Transverse colon (tissue), 4 donors: Measurements from ENCODE around the gene MAGEA9. TPM values are rescaled to one million over a fixed set of nuclear protein-coding genes. Genes with fewer than 3 reads are reported as not detected.
"Not testable (repeated sequence)": the region's sequence is repeated elsewhere in the genome, so short reads cannot be mapped to it uniquely, and the experiment has no call there.

Experiments used
- DNase-seq: peaks from one replicate; pipeline ENCODE4 v3.0.0-alpha.2; 2019
- H3K27ac ChIP-seq, 4 donors: fragments of 200-600 bp; sonication (generic); 2 replicates each; pipeline ENCODE4 v1.5.1; 2016 to 2018; ENCODE audit warnings: inconsistent platforms in 4 of 4
- H3K27me3 ChIP-seq: fragments of 200-600 bp; sonication (generic); 2 replicates; pipeline ENCODE4 v1.5.1; 2017; ENCODE audit warnings: inconsistent platforms
- H3K36me3 ChIP-seq, 4 donors: fragments of 200-600 bp; sonication (generic); 2 replicates each; pipeline ENCODE4 v1.5.1; 2017 to 2019; ENCODE audit warnings: inconsistent platforms in 4 of 4
- H3K4me1 ChIP-seq, 4 donors: fragments of 200-600 bp; sonication (generic); 2 replicates each; pipeline ENCODE4 v1.5.1; 2017 to 2020; ENCODE audit warnings: inconsistent platforms in 4 of 4
- H3K4me3 ChIP-seq, 4 donors: fragments of 200-600 bp; sonication (generic); 1 replicate in 1 of 4; 2 replicates in 3 of 4; pipeline versions ENCODE4 v1.5.1 to v1.6.1; 2017 to 2019; ENCODE audit warnings: inconsistent platforms in 4 of 4
- H3K9me3 ChIP-seq, 2 donors: fragments of 200-600 bp; sonication (generic); 2 replicates each; pipeline ENCODE4 v1.5.1; 2017 to 2019; ENCODE audit warnings: inconsistent platforms in 2 of 2
- EP300 ChIP-seq: sonication (generic); formaldehyde crosslinking; IDR thresholded peaks from one replicate; pipeline ENCODE4 v1.6.1; 2017; ENCODE audit warnings: antibody characterized with exemption, low read depth
- POLR2A ChIP-seq: fragments of 450-650 bp; IDR thresholded peaks from one replicate; pipeline ENCODE4 v1.6.1; 2016; ENCODE audit warnings: antibody characterized with exemption, mild to moderate bottlenecking, moderate library complexity
- POLR2AphosphoS5 ChIP-seq, 3 donors: sonication (generic); formaldehyde crosslinking; IDR thresholded peaks; one replicate each; pipeline ENCODE4 v1.6.1; 2016; ENCODE audit warnings: antibody characterized with exemption in 3 of 3
- whole genome bisulfite sequencing, 2 donors: methylation state at CpG; one replicate each; pipeline ENCODE4 v1.1.5; 2018; ENCODE audit warnings: low coverage in 1 of 2; 5-methylcytosine and 5-hydroxymethylcytosine counted together
- in situ Hi-C, 4 donors: fragments of 200-750 bp; cut with MboI; loops; one replicate each; pipeline versions ENCODE4 v1.15.0 to v1.15.1; 2017; ENCODE audit warnings: low sequenced_read_pairs in 3 of 4, low pct_ligation_motif_present in 1 of 4, low pct_unique_long_range_greater_than_20kb in 1 of 4
- intact Hi-C: fragments of 100-400 bp; cut with DNase I; formaldehyde crosslinking; loops from one replicate; pipeline ENCODE4 v1.15.1; 2023; ENCODE audit warnings: low total_unique reads
- total RNA-seq, 4 donors: library from RNA; depleted of rRNA; stranded (reverse); fragments of >200 nt; gene quantifications; one replicate each; pipeline ENCODE4 v1.1.0, GENCODE V29; 2016
- TF ChIP-seq, protein P1 (sequence below), 5 experiments: fragments of 200-600 bp in 3 of 5; fragments of 450-650 bp in 2 of 5; sonication (generic) in 3 of 5; IDR thresholded peaks; 1 replicate in 2 of 5; 2 replicates in 3 of 5; pipeline ENCODE4 v1.5.1; 2016 to 2017; ENCODE audit warnings: antibody characterized with exemption in 5 of 5, inconsistent platforms in 3 of 5, mild to moderate bottlenecking in 2 of 5, moderate library complexity in 1 of 5

The MAGEA9 gene
- total RNA-seq, 4 donors from 2014 or later = not detected

DNA sequence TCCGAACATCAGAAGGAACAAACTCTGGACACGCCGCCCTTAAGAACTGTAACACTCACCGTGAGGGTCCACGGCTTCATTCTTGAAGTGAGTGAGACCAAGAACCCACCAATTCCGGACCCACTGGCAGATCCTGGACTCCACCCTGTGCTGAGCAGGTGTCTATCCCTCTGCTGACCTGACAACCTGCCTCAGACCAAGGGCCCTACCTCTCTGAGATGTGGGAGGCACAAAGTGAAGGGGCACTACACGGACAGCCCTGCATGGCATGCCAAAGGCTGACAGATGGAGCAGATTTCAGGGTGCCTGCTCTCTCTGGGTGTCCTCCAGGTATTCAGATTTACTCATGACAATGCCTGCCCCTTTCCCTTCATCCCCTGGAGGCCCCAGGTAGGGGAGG is 21.9 kb upstream of the MAGEA9 start:
- Histone ChIP-seq H3K4me1 (no peaks in the 10 kb centered on the region), H3K36me3 (no peaks in the 10 kb centered on the region), H3K4me3 (no peak overlapping the region), H3K27ac (no peak overlapping the region), H3K9me3 (no peaks in the 10 kb centered on the region), H3K27me3 (no peaks in the 10 kb centered on the region)
- no peak for TF ChIP-seq POLR2AphosphoS5 (IDR thresholded peaks at IDR 0.05)
- intact Hi-C loops (no loop called here), in situ Hi-C loops (no loop called here)
- no peak for DNase-seq
- 83% methylated on average over 7 of the region's 7 CpGs; no CpG with 5 or more reads in 1 of the 2 donors for WGBS, 2 donors

GRCh38 chrX:149760965-149761364 is 20.8 kb upstream of the MAGEA9 start:
- no peak overlapping the region for H3K27ac ChIP-seq
- H3K4me3 ChIP-seq = no peak overlapping the region
- no peaks in the 10 kb centered on the region for H3K36me3 ChIP-seq
- no peak for DNase-seq
- no peaks in the 10 kb centered on the region for H3K4me1 ChIP-seq
- TF ChIP-seq POLR2AphosphoS5 (IDR thresholded peaks at IDR 0.05) = no peak
- no peaks in the 10 kb centered on the region for H3K9me3 ChIP-seq
- in situ Hi-C loops = no loop called here
- no peaks in the 10 kb centered on the region for H3K27me3 ChIP-seq
- intact Hi-C loops = no loop called here
- WGBS, 2 donors = 85% methylated on average over 3 of the region's 3 CpGs; no CpG with 5 or more reads in 1 of the 2 donors

GRCh38 chrX:149761858-149762674 is 19.7 kb upstream of the MAGEA9 start:
- H3K9me3 ChIP-seq, H3K4me1 ChIP-seq, DNase-seq, H3K27ac ChIP-seq, H3K36me3 ChIP-seq, H3K27me3 ChIP-seq, H3K4me3 ChIP-seq, intact Hi-C loops, in situ Hi-C loops: not testable (repeated sequence)
- 83% methylated on average over 19 of the region's 22 CpGs; no CpG with 5 or more reads in 1 of the 2 donors for WGBS, 2 donors

GRCh38 chrX:149762696-149763614 is 18.8 kb upstream of the MAGEA9 start:
- no peaks in the 10 kb centered on the region for H3K36me3 ChIP-seq
- DNase-seq = no peak
- no peaks in the 10 kb centered on the region for H3K9me3 ChIP-seq
- in situ Hi-C loops = no loop called here
- no peak overlapping the region for H3K4me3 ChIP-seq
- no peak overlapping the region for H3K27ac ChIP-seq
- intact Hi-C loops = no loop called here
- TF ChIP-seq EP300 (no peak), POLR2AphosphoS5 (IDR thresholded peaks at IDR 0.05) (no peak), POLR2A (no peak)
- TF ChIP-seq, protein P1, sequence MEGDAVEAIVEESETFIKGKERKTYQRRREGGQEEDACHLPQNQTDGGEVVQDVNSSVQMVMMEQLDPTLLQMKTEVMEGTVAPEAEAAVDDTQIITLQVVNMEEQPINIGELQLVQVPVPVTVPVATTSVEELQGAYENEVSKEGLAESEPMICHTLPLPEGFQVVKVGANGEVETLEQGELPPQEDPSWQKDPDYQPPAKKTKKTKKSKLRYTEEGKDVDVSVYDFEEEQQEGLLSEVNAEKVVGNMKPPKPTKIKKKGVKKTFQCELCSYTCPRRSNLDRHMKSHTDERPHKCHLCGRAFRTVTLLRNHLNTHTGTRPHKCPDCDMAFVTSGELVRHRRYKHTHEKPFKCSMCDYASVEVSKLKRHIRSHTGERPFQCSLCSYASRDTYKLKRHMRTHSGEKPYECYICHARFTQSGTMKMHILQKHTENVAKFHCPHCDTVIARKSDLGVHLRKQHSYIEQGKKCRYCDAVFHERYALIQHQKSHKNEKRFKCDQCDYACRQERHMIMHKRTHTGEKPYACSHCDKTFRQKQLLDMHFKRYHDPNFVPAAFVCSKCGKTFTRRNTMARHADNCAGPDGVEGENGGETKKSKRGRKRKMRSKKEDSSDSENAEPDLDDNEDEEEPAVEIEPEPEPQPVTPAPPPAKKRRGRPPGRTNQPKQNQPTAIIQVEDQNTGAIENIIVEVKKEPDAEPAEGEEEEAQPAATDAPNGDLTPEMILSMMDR (IDR thresholded peaks at IDR 0.05) = no peak
- no peaks in the 10 kb centered on the region for H3K4me1 ChIP-seq
- H3K27me3 ChIP-seq = no peaks in the 10 kb centered on the region
- WGBS, 2 donors = 66% methylated on average over 11 of the region's 11 CpGs; no CpG with 5 or more reads in 1 of the 2 donors

DNA sequence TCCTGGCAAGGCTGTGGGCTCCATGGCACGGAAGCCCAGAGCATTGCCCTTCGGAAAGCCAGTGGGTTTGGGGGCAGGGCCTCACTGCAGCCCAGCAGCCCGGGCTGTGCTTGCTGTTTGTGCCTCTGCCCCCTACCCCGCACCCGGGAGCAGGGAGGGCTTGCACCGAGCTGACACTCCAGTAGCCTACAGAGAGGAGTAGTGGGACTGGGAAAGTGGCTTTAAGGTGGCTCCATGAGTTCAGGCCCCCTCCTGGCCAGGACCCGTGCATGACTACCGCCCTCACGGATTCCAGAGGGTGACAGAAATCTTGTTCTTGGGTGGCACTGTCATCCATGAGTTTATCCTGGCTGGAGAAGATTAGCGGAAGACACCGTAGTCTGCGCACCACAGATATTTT is 11.4 kb upstream of the MAGEA9 start:
- DNase-seq, intact Hi-C loops, in situ Hi-C loops, H3K27ac ChIP-seq, H3K4me3 ChIP-seq, H3K27me3 ChIP-seq, H3K9me3 ChIP-seq, H3K4me1 ChIP-seq, H3K36me3 ChIP-seq: not testable (repeated sequence)
- no CpG with 5 or more reads among the region's 12 CpGs for WGBS, 2 donors

GRCh38 chrX:149773026-149773425 is 8.7 kb upstream of the MAGEA9 start:
- H3K4me1 ChIP-seq, H3K4me3 ChIP-seq, in situ Hi-C loops, H3K27ac ChIP-seq, DNase-seq, H3K36me3 ChIP-seq, H3K9me3 ChIP-seq, H3K27me3 ChIP-seq, intact Hi-C loops: not testable (repeated sequence)
- WGBS, 2 donors = no CpG with 5 or more reads among the region's 9 CpGs

GRCh38 chrX:149773768-149774167 is 8.0 kb upstream of the MAGEA9 start, which contains the start of gene HSFX1:
Gene HSFX1, plus strand, starts transcription at chrX:149774068. Its CDS starts 614 bp downstream, at chrX:149774682.
- H3K4me3 ChIP-seq, H3K4me1 ChIP-seq, intact Hi-C loops, H3K27ac ChIP-seq, in situ Hi-C loops, H3K36me3 ChIP-seq, H3K27me3 ChIP-seq, DNase-seq, H3K9me3 ChIP-seq: not testable (repeated sequence)
- WGBS, 2 donors = no CpG with 5 or more reads among the region's 17 CpGs

DNA sequence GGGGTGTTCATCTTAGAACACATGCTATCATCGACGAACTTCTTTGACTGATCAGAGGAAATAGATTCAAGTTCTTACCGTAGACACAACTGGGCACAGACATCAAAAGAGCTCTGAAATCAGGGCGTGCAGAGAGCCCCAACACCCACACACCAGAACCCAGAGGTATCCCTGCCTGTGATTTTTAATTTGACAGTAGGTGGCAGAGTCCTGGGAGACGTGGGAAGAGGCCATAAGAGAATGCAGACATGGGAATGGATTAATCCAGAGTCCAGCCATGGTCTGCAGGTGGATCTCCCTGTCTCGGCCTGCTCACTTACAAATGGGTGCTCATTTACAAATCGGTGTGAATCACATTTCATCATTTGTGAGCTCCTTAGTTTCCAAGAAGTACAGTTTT is 3.7 kb upstream of the MAGEA9 start:
- H3K4me1 ChIP-seq, DNase-seq, intact Hi-C loops, in situ Hi-C loops, H3K27ac ChIP-seq, H3K27me3 ChIP-seq, H3K9me3 ChIP-seq, H3K4me3 ChIP-seq, H3K36me3 ChIP-seq: not testable (repeated sequence)
- WGBS, 2 donors = no CpG with 5 or more reads among the region's 7 CpGs

GRCh38 chrX:149795531-149795930 is 13.8 kb downstream of the MAGEA9 start:
- in situ Hi-C loops, H3K4me1 ChIP-seq, intact Hi-C loops, H3K27ac ChIP-seq, H3K4me3 ChIP-seq, H3K27me3 ChIP-seq, H3K36me3 ChIP-seq, DNase-seq, H3K9me3 ChIP-seq: not testable (repeated sequence)
- WGBS, 2 donors = no CpG with 5 or more reads among the region's 1 CpG
